Measurements from ENCODE around the gene NEDD4L. TPM values are rescaled to one million over a fixed set of nuclear protein-coding genes. Genes with fewer than 3 reads are reported as not detected.

Gene NEDD4L
- polyA plus RNA-seq, 3 donors = 117 to 129 (median 122) TPM

DNA sequence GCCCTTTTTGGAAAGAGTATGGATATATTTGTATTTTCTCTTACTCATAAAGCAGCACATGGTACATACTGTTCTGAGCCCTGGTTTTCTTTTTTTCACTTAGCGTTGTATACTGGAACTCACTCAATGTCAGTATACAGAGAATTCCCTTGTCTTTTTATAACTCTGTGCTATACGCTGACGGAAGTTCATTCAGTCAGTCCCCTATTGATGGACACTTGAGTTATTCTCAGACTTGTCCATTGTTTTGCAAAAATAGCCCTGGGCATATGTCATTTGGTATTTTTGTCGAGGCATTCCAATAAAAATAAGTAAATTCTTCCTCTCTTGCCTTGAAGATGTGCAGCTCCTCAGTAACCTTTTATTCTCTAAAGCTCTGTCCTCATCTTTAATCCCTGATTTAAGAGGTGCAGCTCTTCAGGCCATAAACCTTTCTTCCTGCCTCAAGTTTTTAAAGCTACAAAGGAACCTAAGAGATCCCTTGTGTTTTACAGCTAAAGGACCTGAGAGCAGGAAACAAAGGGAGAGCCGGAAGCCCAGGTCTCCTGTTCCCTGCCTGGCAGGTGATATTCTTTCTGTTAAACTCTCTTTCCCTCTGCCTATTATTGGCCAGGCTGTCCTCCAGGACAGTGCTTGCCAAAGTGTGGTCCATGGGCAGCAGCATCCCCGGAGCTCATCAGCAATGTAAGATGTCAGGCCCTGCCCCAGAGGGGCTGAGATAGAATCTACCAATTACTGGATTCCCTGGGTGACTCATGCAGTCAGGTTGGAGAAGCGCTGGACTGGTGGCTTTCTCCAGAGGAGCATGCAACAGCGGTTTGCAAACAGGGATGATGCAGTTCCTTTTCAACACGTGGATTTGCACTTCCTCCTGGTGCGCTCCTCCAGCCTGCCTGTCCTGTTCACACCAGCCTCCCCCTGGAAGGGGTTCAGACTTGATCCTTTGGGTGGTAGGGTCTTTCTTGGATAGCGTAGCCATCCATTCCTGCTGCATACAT lies 158.0 kb downstream of the NEDD4L start:
- DNase-seq (ENCODE audit: low read depth in 3 of 3, low spot score in 2 of 3) = no peak

DNA sequence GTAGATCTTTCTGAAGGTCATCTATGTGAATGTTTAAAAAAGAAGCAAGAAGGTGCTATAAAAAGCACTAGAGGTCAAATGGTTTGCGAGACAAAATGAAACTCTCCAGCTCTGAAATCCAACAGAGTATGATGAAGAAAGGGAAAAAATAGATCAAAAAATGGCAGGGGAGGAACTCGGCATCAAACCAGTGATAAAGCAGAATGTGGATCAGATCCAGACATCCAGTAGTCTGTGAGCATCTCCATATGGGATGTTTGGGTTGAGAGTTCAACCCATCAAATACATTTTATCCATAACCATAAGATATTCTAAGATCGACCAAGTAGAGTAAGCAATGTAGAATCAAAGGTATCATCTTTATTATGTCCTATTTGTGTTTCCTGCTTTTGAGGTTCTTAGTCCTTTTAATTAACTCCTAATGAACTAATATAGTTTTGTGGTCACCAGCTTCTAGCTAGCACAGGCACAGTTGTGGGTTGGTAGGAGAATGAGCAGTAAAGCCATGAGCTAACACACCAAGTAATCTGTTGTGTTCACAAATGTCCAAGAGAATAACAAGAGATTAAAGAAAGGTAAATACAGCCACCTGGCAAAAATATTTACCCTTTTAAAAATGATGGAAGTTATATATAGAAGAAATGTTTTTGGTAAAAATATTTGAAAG lies 160.9 kb downstream of the NEDD4L start:
- DNase-seq (ENCODE audit: low read depth in 3 of 3, low spot score in 2 of 3) = no peak

DNA sequence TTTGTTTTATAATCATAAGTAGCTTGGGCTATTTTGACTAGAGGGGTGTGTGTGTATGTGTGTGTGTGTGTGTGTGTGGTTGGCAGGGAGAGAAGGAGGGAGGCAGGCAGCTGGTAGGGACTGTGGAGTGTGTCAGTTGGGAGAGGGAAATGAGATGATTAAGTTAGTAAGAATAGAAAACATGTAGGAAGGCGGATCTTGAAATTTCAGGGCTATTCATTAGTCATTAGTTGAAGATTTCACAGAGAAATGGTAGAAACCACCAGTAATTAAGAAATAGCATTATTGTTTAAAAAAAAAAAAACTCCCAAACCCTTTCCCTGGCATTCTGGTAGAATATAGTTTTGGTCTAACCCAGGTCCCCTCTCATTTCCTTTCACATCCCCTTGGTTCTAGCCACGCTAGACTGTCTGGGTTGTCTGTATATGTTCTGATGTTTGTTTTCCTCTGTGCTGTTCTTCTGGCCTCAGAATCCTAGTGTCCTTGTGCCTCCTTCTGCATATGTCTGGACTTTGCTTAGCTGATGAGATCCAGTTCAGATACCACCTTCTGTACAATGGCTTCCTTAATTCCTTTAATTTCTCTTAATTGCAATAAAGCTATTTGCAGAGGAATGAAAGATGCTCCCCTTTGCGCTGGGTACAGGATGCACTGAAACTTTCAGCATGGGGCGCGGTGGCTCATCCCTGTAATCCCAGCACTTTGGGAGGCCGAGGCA lies 161.6 kb downstream of the NEDD4L start:
- no peak for DNase-seq (ENCODE audit: low read depth in 3 of 3, low spot score in 2 of 3)

DNA sequence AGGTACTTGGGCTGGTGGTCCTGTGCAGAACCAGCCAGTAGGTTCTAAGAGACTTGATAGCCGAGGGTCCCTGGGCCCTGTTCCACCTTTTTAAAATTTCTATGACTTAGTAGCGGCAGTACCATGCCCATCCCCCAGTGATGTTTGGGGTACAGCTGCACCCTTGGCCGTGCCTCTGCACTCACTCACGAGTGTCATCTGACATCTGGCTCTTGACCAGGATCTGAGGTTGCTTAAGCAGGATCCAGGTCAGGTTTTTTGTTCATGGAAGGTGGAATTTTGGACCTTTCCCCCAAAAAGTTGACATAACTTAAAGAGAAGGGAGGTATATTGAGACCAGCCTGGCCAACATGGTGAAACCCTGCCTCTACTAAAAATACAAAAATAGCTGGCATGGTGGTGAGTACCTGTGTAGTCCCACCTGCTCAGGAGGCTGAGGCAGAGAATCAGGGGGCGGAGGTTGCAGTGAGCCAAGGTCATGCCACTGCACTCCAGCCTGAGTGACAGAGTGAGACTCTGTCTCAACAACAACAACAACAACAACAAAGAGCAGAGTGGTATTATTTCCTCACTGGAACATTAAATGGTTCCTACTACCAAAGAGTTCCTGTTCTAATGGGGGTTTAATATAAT lies 163.6 kb downstream of the NEDD4L start:
- no peak for DNase-seq (ENCODE audit: low read depth in 3 of 3, low spot score in 2 of 3)

DNA sequence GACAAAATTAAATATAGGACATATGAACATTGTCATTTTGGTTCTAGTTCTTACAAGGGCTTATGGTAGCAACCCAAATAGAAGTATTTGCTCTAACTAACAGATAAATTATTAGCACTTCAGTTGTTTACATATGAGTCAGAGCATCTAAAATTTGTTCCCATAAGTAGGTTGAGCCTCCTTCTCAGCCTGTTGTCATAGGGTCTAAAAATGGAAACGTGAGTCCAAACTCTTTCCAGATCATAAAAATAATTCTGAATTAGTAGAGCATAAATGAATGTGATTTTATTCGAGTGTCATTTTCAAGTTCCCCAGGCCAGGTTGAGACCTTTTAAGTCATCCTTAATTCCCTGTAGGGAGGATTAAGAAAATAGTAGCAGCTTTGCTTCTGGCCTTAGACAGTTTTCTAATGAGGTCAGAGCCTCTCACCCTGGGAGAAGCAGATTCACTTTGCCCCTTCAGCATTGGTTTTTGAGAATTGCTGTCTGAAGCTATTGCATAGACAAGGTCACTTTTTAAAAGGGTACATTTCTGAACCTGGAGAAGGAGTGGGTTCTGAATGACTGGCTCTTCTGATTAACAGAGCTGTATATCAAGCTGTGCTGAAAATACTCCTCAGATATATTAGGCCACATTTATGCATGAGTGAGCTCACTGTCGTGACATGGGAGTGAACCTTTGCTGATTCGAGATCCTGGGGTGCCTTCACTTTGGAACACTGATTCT lies 164.3 kb downstream of the NEDD4L start:
- DNase-seq (ENCODE audit: low read depth in 3 of 3, low spot score in 2 of 3) = no peak

DNA sequence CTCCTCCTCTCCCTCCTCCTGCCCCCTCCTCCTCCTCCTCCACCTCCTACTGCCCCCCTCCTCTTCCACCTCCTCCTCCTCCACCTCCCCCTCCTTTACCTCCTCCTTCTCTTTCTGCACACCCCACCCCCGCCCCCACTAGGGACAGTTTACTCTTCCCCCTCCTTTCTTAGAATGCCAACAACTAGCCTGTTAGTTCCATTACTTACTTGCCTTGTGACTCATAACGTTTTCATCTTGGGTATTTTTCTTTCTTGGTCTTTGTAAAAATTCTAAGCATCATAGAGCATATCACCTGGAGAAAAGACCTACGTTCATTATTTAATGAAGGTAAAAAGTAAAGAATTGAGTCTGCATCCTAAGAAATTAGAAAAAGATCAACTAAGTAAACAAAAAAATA lies 165.3 kb downstream of the NEDD4L start:
- no peak for DNase-seq (ENCODE audit: low read depth in 3 of 3, low spot score in 2 of 3)

DNA sequence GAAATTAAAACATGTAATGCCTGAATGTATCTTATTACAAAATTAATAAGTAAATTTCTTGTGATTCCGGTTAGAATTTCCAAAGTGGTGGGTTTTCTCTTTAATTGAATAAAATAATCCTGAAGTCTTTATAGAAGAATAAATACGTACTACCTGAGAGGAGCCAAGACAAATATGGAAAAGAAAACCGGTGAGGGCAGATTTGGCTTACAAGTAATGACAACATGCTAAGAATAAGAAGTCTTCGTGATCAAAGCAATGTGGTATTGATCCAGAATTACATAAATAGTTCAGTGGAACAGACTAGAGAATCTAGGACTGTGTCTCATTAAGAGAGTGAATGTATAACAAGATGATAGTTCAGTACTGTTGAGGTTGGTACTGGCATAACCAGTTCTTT lies 167.5 kb downstream of the NEDD4L start:
- no peak for DNase-seq (ENCODE audit: low read depth in 3 of 3, low spot score in 2 of 3)

DNA sequence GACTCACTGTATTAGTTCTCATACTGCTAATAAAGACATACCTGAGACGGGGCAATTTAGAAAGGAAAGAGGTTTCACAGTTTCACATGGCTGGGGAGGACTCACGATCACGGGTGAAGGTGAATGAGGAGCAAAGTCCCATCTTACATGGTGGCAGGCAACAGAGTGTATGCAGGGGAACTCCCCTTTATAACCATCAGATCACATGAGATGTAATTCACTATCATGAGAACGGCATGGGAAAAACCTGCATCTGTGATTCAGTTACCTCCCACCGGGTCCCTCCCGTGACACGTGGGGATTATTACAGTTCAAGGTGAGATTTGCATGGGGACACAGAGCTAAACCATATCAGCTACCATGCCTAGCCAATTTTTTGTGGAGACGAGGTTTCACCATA lies 168.2 kb downstream of the NEDD4L start:
- no peak for DNase-seq (ENCODE audit: low read depth in 3 of 3, low spot score in 2 of 3)

DNA sequence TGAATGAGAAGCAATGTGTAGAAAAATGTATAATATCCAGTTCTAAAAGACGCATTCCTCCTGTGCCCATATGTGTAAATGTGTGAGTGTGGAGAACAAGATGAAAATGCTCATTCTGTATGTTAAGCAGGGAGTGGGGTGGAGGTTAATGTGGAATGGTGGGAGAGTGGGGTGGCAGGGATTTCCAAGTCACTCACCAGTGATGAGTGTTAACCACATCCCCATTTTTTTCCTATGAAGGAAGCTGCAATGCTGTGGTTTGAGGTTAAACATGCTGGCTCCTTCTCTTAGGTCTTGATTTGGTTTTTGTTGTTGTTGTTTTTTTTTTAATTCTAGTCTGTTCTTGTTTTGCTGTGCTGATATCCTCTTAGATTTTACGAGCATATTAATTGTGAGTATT lies 169.4 kb downstream of the NEDD4L start:
- no peak for DNase-seq (ENCODE audit: low read depth in 3 of 3, low spot score in 2 of 3)

DNA sequence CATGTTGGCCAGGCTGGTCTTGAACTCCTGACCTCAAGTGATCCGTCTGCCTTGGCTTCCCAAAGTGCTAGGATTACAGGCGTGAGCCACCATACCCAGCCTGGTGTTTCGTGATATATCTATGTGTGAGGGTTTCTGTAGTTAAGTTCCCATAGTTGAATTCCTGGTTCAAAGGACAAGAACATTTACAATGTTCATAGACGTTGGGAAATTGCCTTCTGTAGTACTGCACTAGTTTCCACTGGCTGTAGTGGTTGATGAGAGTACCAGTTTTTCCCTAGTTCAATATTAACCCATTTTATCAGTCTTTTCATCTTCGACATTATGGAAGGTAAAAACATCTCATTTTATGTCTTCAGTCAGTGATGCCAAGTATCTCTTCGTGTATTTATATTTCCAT lies 171.0 kb downstream of the NEDD4L start:
- DNase-seq (ENCODE audit: low read depth in 3 of 3, low spot score in 2 of 3) = no peak

DNA sequence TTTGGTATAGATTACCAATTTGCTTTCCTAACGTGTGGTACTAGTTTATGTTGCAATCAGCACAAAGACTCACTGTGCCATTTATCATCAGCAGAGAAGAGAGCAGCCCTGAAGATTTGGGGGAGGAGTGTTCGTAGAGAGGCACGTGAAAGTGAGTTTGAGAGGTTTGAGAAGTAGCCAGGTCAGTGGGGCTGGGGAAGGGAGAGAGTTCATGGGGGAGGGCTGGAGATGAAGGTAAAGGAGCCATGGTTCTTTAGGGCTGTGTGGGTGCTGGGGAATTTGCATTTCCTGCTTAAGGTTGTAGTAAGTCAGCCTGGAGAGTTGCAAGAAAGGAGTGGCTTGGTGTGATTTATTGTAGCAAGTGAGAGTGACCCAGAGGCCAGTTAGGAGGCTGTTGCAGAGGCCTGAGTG lies 172.1 kb downstream of the NEDD4L start:
- no peak for DNase-seq (ENCODE audit: low read depth in 3 of 3, low spot score in 2 of 3)

DNA sequence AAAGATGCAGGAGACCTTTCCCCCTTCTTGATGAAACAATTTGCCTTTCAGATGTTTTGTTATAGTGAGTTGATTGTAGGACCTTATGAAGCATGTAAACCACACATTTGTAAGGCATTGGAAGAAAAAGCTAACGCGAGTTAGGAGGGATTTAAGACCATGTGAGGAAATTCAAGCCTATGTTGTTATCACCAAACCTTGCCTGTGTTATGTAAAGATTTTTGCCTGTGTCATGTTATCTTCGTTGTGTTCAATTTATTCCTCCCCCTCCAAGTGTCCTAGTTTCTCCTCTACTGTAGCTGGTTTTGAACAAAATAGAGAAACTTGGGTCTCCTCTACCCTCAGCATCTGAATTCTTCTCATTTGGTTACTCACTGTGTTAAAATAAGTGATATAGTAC lies 173.0 kb downstream of the NEDD4L start:
- DNase-seq (ENCODE audit: low read depth in 3 of 3, low spot score in 2 of 3) = no peak

DNA sequence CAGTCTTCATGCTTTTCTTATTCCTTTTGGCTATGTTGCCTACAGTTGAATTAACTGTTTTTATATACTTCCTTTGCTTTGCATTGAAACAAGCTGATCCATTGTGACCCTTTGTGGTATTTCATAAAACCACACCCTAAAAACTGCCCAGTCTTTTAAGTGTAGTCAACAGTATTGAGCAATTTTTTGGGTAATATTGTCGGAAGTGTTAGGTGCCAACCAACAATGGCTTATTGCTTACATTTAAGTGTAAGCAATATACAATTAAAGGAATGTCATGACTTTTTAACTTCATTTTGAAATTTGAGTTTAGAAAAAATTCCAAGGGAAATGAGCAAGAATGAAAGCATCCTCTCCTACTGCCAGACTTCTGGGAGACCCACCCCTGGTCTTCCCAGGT lies 174.1 kb downstream of the NEDD4L start:
- no peak for DNase-seq (ENCODE audit: low read depth in 3 of 3, low spot score in 2 of 3)

DNA sequence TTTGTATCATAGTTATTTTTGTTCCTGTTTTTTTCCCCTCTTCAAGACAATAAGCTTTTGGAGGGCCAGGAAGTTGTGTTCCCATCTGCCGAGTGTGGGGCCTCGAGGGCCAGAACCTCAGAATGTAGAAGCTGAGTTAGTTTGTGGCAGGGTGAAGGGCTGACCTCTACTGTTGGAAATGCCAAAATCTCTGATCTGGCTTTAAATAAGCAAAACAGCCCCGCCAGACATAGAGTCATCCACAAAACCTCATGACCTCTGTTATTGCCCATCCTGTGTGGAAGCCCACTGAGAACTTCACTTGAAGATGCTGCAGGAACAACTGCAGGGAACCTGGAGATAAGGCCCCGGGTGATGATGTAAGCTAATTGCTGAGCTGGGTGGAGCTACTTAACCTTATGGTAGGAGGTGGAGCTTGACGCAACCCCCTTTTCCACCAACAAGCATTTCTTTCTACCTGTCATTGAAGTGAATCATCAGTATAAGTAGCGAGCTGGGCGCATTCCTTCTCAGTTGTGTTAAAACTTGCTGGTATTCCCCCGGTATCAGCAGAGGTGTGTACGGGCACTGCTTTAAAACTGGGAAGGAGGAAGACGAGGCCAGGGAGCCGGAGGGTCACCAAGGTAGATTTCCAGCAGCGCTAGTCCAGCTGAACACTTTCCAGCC lies 177.2 kb downstream of the NEDD4L start:
- DNase-seq (ENCODE audit: low read depth in 3 of 3, low spot score in 2 of 3) = no peak

DNA sequence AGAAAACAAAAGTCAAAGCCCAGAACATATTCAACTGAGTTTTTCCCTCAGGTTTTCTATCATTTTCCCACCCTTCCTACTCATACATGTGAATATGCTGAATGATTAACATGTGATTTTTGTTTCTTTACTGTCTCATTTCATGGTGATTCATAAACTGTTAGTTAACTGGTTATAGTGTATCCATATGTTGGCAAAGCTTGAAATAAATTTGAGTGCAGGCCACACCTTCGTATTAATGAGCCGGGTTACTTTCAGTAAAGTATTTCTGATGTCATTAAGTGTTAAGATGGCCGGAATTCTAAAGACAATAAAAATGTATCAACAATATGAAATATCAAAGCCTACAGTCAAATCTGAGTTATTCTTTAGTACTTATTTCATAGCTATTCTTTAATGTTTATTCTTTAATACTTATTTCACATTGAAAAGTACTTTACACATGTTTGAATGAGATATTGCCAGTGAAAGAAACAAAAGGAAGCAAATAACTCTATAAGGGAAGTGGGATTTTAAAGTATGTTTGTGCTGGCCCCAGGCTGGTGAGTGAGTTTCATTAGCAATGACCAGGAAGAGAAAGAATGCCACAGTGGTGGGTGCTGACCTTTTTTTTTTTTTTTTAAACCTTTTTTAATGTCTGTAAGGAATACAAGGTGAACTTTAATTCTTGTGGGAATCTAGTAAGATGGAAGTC lies 178.6 kb downstream of the NEDD4L start:
- no peak for DNase-seq (ENCODE audit: low read depth in 3 of 3, low spot score in 2 of 3)

DNA sequence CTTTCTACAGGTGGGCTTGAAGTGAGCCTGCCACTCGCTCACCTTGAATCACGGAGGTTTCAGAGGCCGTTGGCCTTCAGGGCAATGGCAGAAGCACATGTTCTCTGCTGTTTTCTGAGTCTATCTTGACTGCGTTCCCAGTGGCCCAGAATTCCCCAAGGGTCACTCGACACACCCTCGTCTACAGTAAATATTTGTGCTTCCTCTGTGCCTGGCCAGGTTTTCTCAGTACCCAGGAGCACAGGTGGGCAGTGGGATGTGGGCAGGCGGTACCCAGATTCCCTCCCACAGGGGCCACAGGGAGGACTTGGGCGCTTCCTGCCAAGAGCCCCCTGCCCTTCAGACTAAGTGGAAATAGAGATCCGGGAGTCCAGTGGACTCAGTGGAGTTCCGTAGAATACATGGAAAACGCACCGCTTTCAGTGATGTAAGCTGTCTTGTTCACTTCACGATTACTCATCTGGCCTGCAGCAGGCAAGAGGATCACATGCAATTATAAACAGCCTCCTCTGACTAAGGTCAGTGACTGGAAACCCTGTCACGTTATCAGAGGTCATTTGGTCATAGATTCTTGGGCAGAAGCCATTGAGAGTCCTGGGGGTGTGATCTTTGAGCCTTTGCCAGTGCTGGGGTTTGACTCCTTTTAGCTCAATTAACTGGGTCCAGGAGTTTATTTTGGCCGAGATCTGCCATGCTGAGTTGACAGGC lies 179.8 kb downstream of the NEDD4L start:
- no peak for DNase-seq (ENCODE audit: low read depth in 3 of 3, low spot score in 2 of 3)

DNA sequence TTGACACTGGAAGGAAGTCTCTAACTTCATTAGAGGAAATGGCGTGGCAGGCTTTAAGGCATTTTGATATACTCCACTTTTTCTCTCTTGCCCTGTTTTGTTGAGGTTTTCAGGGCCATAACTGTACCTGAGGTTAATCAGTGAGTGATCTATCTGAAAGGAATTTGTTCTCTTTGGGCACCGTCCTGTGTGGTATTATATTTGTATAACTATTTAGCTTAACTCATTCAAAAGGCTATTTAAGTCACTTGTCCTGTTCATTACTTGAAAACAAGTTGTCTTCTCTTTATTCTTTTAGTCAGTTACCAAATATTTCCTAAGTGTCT lies 180.4 kb downstream of the NEDD4L start:
- DNase-seq (ENCODE audit: low read depth in 3 of 3, low spot score in 2 of 3) = no peak

DNA sequence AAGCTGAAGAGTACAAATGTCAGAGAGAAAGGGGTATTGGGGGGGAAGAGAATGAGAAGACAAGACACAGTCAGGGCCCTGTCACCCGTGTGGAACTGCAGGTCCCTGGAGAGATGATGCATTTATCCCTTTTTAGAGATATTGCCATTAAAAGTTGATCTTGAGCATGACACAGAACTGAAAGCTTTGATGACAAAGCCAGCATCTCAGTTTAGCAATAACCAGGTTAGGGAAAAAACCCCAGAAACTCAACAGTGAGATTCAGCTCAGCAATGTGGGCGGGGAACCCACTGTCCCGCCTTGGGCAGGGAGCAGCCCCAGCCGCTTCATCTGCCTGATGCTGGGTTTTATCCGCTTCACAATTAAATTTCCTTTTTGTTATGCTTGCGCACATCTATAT lies 181.1 kb downstream of the NEDD4L start:
- DNase-seq (ENCODE audit: low read depth in 3 of 3, low spot score in 2 of 3) = no peak

DNA sequence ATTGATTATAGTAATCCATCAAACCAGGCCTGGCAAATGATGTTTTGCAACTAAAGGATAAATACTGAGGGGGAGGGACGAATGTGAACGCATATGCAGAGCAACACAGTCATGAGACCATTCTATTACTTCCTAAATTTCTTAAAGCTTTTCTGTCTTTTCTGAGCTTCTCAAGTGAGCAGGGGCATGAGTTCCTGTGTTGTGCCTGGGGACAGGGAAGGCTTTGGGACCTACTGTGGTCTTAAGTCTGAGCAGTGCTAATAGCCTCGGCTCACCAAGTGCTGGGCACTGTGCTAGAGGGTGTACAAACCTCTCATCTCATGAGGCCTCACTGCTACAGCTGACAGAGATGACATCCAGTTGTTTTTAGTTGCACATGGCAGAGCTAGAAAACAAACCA lies 182.4 kb downstream of the NEDD4L start:
- no peak for DNase-seq (ENCODE audit: low read depth in 3 of 3, low spot score in 2 of 3)

All from right renal cortex interstitium (tissue), 3 donors.